ENCODE results near the gene IGFBP6. TPM values are rescaled to one million over a fixed set of nuclear protein-coding genes. Genes with fewer than 3 reads are reported as not detected.
A peak's percentile ranks its signal among the peaks of the same experiment; 100 is the strongest.

IGFBP6 gene
- total and polyA plus RNA-seq, 9 of the 15 experiments (the other 6 are each of a cell fraction or from before 2014, with no cell fraction given) = 0.15 to 1.4 (median 0.54) TPM

DNA sequence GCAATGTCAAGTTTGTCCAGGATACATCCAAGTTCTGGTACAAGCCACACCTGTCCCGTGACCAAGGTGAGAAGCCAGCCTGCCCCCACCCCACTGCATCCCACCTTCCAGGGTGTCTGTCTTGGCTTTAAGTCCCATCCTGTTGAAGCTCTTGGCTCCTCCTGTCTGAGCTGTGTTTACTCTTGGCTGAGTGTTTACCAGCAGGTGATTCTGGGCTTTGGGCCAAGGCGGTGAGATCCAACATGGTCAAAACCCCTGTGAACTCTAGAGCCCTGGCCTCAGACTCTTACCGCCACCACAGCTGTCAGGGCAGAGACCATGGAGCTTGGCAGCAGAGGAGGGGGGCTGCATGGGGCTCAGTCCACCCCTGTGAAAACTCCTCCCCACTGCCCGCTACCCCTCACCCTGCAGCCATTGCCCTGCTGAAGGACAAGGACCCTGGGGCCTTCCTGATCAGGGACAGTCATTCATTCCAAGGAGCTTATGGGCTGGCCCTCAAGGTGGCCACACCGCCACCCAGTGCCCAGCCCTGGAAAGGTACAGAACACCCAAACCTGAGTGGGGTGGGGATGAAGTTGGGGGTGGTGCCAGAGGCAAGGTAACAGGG is 36.0 kb upstream of the IGFBP6 start:
- intact Hi-C loops (cut with micrococcal nuclease) (loop anchor here (10.0 kb wide), 1 partner anchor 443 kb away; the partner anchor contains the start of genes NPFF and TARBP2), in situ Hi-C loops (cut with MboI) (loop anchor here (10.0 kb wide), 1 partner anchor 143 kb away; the partner anchor contains the start of gene ITGB7)
- FAIRE-seq (peak; percentile 60), DNase-seq (ENCODE audit: extremely low read depth in 1 of 4, low spot score in 3 of 4) (peak in 3 of 4 experiments; percentile 51 to 64 (median 64)), ATAC-seq (peak; percentile 81)
- peak overlapping the region in 1 of 2 experiments; percentile 66; a peak in 1 of 4 replicates for H3K9ac ChIP-seq (ENCODE audit: insufficient read depth in 1 of 2, low read depth in 2 of 2, low read length in 2 of 2)
- no peaks in the 10 kb centered on the region for H3K79me2 ChIP-seq (ENCODE audit: control insufficient read depth, insufficient read depth, low read length)
- peaks cover 16 to 55% of the 10 kb centered on the region in 2 experiments; a peak in 4 of 5 replicates for H3K4me1 ChIP-seq (replicated peaks in 1 of 2; ENCODE audit: control insufficient read depth in 2 of 2, insufficient read depth in 2 of 2, low read length in 2 of 2)
- H3K4me2 ChIP-seq (ENCODE audit: insufficient read depth, low read length) = no peak overlapping the region
- CTCF ChIA-PET (ENCODE audit: low intra/inter-chr PET ratio) = no interaction called here
- peaks cover 6% of the 10 kb centered on the region; the same call in 2 of the 3 replicates for H3K36me3 ChIP-seq (ENCODE audit: control insufficient read depth, insufficient read depth, low read length)
- H3K27me3 ChIP-seq (ENCODE audit: control insufficient read depth in 2 of 2, insufficient read depth in 2 of 2, low read length in 2 of 2) = no peaks in the 10 kb centered on the region; a peak in 1 of 5 replicates
- no peaks in the 10 kb centered on the region for H3K9me1 ChIP-seq (ENCODE audit: control insufficient read depth, insufficient read depth, low read length)
- BruUV-seq (replicated peaks) = no TSS peak
- H3K27ac ChIP-seq (ENCODE audit: extremely low read depth, low read depth, low read length) = no peak overlapping the region
- no peak overlapping the region for H3K4me3 ChIP-seq
- no peaks in the 10 kb centered on the region for H4K20me1 ChIP-seq (replicated peaks; ENCODE audit: control insufficient read depth, insufficient read depth, low read length)
- H3K9me3 ChIP-seq (replicated peaks; ENCODE audit: control insufficient read depth, insufficient read depth, low read depth, low read length) = no peaks in the 10 kb centered on the region
- POLR2A ChIA-PET = interaction anchor here (0.6 to 1.0 kb wide), 3 partner anchors 10 to 238 kb away, joined by 3 to 4 read pairs (median 3); partner anchors contain the start of gene MYG1
- WGBS (ENCODE audit: insufficient coverage, low coverage, missing lambda C conversion rate) = 29% methylated on average over 5 of the region's 5 CpGs
- no peak overlapping the region for H2AFZ ChIP-seq (ENCODE audit: low read depth, low read length)
- TF ChIP-seq ETV1 (tag; conservative IDR thresholded peaks at IDR 0.05; ENCODE audit: low read depth) (no peak), JUN (IDR thresholded peaks at IDR 0.05; ENCODE audit: borderline replicate concordance, low read depth, low read length) (no peak), JUN (CRISPR knock-in tag; IDR thresholded peaks at IDR 0.05; ENCODE audit: borderline replicate concordance) (0 out of 2 replicates have a peak, but pooled peaks have one; percentile 33), CAMTA2 (CRISPR knock-in tag; conservative IDR thresholded peaks at IDR 0.05) (no peak), ZBTB33 (CRISPR knock-in tag; IDR thresholded peaks at IDR 0.05) (peak; percentile 88), FOXP1 (CRISPR knock-in tag; IDR thresholded peaks at IDR 0.05) (peak; percentile 69; the same call in 1 of the 2 replicates), MTA2 (IDR thresholded peaks at IDR 0.05; ENCODE audit: low read depth) (no peak), POLR2G (IDR thresholded peaks at IDR 0.05; ENCODE audit: low read depth, low read length) (peak; percentile 55; the same call in 1 of the 2 replicates), STAG1 (CRISPR knock-in tag; IDR thresholded peaks at IDR 0.05; ENCODE audit: borderline replicate concordance) (peak; percentile 11; the same call in 1 of the 2 replicates), ZBTB7A (IDR thresholded peaks at IDR 0.05; ENCODE audit: borderline replicate concordance, control insufficient read depth, low read depth, low read length) (peak; percentile 4; the same call in 1 of the 2 replicates)
- TF ChIP-seq, protein P1, sequence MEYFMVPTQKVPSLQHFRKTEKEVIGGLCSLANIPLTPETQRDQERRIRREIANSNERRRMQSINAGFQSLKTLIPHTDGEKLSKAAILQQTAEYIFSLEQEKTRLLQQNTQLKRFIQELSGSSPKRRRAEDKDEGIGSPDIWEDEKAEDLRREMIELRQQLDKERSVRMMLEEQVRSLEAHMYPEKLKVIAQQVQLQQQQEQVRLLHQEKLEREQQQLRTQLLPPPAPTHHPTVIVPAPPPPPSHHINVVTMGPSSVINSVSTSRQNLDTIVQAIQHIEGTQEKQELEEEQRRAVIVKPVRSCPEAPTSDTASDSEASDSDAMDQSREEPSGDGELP (CRISPR knock-in tag; IDR thresholded peaks at IDR 0.05; ENCODE audit: borderline replicate concordance) = peak; percentile 30; the same call in 1 of the 2 replicates
- TF ChIP-seq, protein P2, sequence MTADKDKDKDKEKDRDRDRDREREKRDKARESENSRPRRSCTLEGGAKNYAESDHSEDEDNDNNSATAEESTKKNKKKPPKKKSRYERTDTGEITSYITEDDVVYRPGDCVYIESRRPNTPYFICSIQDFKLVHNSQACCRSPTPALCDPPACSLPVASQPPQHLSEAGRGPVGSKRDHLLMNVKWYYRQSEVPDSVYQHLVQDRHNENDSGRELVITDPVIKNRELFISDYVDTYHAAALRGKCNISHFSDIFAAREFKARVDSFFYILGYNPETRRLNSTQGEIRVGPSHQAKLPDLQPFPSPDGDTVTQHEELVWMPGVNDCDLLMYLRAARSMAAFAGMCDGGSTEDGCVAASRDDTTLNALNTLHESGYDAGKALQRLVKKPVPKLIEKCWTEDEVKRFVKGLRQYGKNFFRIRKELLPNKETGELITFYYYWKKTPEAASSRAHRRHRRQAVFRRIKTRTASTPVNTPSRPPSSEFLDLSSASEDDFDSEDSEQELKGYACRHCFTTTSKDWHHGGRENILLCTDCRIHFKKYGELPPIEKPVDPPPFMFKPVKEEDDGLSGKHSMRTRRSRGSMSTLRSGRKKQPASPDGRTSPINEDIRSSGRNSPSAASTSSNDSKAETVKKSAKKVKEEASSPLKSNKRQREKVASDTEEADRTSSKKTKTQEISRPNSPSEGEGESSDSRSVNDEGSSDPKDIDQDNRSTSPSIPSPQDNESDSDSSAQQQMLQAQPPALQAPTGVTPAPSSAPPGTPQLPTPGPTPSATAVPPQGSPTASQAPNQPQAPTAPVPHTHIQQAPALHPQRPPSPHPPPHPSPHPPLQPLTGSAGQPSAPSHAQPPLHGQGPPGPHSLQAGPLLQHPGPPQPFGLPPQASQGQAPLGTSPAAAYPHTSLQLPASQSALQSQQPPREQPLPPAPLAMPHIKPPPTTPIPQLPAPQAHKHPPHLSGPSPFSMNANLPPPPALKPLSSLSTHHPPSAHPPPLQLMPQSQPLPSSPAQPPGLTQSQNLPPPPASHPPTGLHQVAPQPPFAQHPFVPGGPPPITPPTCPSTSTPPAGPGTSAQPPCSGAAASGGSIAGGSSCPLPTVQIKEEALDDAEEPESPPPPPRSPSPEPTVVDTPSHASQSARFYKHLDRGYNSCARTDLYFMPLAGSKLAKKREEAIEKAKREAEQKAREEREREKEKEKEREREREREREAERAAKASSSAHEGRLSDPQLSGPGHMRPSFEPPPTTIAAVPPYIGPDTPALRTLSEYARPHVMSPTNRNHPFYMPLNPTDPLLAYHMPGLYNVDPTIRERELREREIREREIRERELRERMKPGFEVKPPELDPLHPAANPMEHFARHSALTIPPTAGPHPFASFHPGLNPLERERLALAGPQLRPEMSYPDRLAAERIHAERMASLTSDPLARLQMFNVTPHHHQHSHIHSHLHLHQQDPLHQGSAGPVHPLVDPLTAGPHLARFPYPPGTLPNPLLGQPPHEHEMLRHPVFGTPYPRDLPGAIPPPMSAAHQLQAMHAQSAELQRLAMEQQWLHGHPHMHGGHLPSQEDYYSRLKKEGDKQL (CRISPR knock-in tag; IDR thresholded peaks at IDR 0.05; ENCODE audit: borderline replicate concordance) = no peak
